Mucosa of rectum (tissue), 2 donors: ENCODE measurements around the gene TMX1.

Experiments
- H3K27ac ChIP-seq, 2 donors: one replicate each; pipeline ENCODE4 v1.7.0; 2013; ENCODE audit warnings: inconsistent platforms in 2 of 2, low read depth in 2 of 2, low read length in 2 of 2
- H3K27me3 ChIP-seq, 2 donors: one replicate each; pipeline ENCODE4 v1.7.0; 2013; ENCODE audit warnings: low read length in 2 of 2; ENCODE audit not compliant: control insufficient read depth in 2 of 2, insufficient read depth in 2 of 2
- H3K36me3 ChIP-seq, 2 donors: one replicate each; pipeline ENCODE4 v1.7.0; 2013; ENCODE audit warnings: low read length in 2 of 2; ENCODE audit not compliant: control insufficient read depth in 2 of 2, insufficient read depth in 2 of 2
- H3K4me1 ChIP-seq, 2 donors: one replicate each; pipeline ENCODE4 v1.7.0; 2013; ENCODE audit warnings: low read length in 2 of 2, mild to moderate bottlenecking in 1 of 2; ENCODE audit not compliant: control insufficient read depth in 2 of 2, insufficient read depth in 2 of 2
- H3K4me3 ChIP-seq, 2 donors: one replicate each; pipeline ENCODE4 v1.7.0; 2013; ENCODE audit warnings: low read length in 2 of 2
- H3K9ac ChIP-seq, 2 donors: one replicate each; pipeline ENCODE4 v1.7.0; 2013; ENCODE audit warnings: low read length in 2 of 2, low read depth in 1 of 2, mild to moderate bottlenecking in 1 of 2
- H3K9me3 ChIP-seq, 2 donors: one replicate each; pipeline ENCODE4 v1.7.0; 2013; ENCODE audit warnings: low read length in 2 of 2; ENCODE audit not compliant: control insufficient read depth in 2 of 2
- donor health status: healthy.
- donor health status: Normal muscosa, but diverticular disease.

The TMX1 gene

DNA sequence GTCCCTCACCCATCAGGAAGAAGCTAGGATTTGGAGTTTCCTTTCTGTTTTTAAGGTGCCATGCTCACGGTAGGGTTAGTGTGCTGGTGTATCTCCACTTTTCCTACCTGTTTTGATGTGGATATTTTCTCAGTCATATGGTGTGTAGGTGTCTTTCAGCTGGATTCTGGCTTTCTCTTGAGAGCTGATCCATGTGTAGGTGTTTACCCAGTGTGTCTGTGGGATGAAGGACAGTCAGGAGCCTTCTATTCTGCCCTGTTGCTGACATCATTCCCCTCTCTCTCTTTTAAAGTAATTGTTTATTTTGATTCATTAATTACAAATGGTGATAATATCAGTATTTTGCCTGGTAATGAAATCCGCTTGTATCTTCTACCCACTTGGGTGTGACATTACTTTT is 22.8 kb downstream of the TMX1 start:
- no peak overlapping the region for H3K4me3 ChIP-seq
- no peaks in the 10 kb centered on the region for H3K9me3 ChIP-seq
- no peak overlapping the region for H3K9ac ChIP-seq

DNA sequence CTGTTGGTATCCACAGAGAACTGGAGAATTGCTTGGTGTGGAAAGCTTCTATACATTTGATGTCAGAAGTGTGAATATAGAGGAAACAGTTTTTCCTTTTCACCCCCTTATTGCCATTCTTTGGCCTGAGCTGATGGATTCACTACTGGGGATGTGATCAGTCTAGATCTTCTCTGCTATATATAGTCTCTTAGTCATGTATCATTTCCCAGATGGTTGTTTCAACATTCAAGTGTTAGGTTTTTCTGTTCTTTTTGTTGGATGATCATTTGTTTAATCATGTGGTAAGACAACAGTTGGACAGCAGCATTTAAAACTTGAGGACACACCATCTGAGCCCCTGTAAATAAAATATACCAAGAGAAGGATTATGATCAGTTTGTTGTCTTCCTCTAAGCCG is 29.6 kb downstream of the TMX1 start:
- H3K4me1 ChIP-seq, result no peaks in the 10 kb centered on the region
- no peak overlapping the region for H3K9ac ChIP-seq
- no peak overlapping the region for H3K4me3 ChIP-seq
- no peak overlapping the region for H3K27ac ChIP-seq
- no peaks in the 10 kb centered on the region for H3K36me3 ChIP-seq
- H3K27me3 ChIP-seq, result no peaks in the 10 kb centered on the region
- no peaks in the 10 kb centered on the region for H3K9me3 ChIP-seq

More for the DNA sequence above, 22.8 kb downstream of the TMX1 start:
- no peaks in the 10 kb centered on the region for H3K27me3 ChIP-seq
- no peak overlapping the region for H3K27ac ChIP-seq
- H3K4me1 ChIP-seq, result no peaks in the 10 kb centered on the region
- H3K36me3 ChIP-seq, result peaks cover 0 to 6% of the 10 kb centered on the region in 2 donors

- Histone ChIP-seq H3K9me3 (no peaks in the 10 kb centered on the region), H3K27ac (no peak overlapping the region), H3K4me3 (no peak overlapping the region), H3K4me1 (no peaks in the 10 kb centered on the region), H3K36me3 (no peaks in the 10 kb centered on the region), H3K27me3 (no peaks in the 10 kb centered on the region), H3K9ac (no peak overlapping the region)
Measured at GRCh38 chr14:51276605-51277004, 36.6 kb downstream of the TMX1 start.

- Histone ChIP-seq H3K4me1 (no peaks in the 10 kb centered on the region), H3K27ac (no peak overlapping the region), H3K36me3 (no peaks in the 10 kb centered on the region), H3K9ac (no peak overlapping the region), H3K27me3 (no peaks in the 10 kb centered on the region), H3K9me3 (no peaks in the 10 kb centered on the region), H3K4me3 (no peak overlapping the region)
Measured at GRCh38 chr14:51277753-51278415, 37.8 kb downstream of the TMX1 start.

GRCh38 chr14:51282517-51282916 is 42.5 kb downstream of the TMX1 start:
- no peak overlapping the region for H3K4me3 ChIP-seq
- no peaks in the 10 kb centered on the region for H3K4me1 ChIP-seq
- H3K27me3 ChIP-seq, result no peaks in the 10 kb centered on the region
- H3K9me3 ChIP-seq, result no peaks in the 10 kb centered on the region
- no peak overlapping the region for H3K9ac ChIP-seq
- no peaks in the 10 kb centered on the region for H3K36me3 ChIP-seq
- no peak overlapping the region for H3K27ac ChIP-seq

DNA sequence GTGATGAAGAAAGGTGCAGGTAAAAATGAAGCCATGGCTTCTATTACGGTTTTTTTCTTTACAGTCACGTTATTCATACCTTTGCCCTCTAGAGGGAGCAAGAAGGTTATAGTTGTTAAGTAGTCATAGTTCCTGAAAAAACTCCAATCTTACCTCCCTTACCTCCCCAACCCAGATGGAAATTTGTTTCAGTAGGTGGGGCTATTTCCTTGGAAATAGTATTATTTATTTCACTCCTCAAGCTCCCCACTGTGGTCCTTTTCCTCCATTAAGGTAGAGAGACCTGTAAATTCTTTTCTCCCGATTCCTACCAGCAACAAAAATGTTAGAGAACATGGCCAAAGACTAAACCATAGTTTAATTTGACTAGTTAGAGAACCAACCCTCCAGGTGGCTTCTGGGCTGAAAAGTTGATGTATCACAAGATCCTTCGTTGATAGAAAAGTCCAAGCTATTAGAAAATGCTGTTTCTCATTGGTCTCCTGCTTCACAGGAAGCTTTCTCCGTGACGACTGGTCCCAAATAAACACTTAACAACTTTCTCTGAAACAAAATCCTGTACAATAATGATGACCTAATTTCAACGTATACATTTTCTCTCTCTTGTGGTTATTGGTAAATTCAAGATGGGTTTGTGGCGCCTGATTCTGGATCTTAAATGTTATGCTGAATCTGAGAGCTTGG is 43.5 kb downstream of the TMX1 start:
- Histone ChIP-seq H3K27ac (no peak overlapping the region), H3K9me3 (no peaks in the 10 kb centered on the region), H3K4me3 (no peak overlapping the region), H3K27me3 (no peaks in the 10 kb centered on the region), H3K4me1 (no peaks in the 10 kb centered on the region), H3K36me3 (no peaks in the 10 kb centered on the region), H3K9ac (no peak overlapping the region)

GRCh38 chr14:51284241-51284640 is 44.2 kb downstream of the TMX1 start:
- H3K27ac ChIP-seq, result no peak overlapping the region
- H3K9me3 ChIP-seq, result no peaks in the 10 kb centered on the region
- no peaks in the 10 kb centered on the region for H3K36me3 ChIP-seq
- no peaks in the 10 kb centered on the region for H3K4me1 ChIP-seq
- H3K9ac ChIP-seq, result no peak overlapping the region
- no peaks in the 10 kb centered on the region for H3K27me3 ChIP-seq
- H3K4me3 ChIP-seq, result no peak overlapping the region

DNA sequence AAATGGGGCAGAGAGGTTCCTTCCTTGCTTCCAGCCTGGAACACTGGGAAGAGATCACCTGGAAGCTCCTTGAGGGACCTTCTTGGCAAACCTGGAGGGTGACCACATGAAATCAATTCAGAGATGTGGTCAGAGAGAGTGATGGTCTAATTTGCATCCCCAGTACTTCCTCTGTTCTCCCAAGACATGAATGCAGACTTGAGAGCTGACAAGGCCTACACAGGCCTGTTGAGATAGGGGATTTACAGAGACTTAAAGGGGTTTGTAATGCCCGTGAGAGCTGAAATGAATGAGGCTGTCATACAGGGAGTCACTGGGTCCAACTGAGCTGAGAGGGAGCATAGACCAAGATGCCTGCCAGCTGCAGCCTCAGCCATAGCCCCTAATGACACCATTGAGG is 45.1 kb downstream of the TMX1 start:
- Histone ChIP-seq H3K36me3 (no peaks in the 10 kb centered on the region), H3K4me3 (no peak overlapping the region), H3K27ac (no peak overlapping the region), H3K27me3 (no peaks in the 10 kb centered on the region), H3K4me1 (no peaks in the 10 kb centered on the region), H3K9ac (no peak overlapping the region), H3K9me3 (no peaks in the 10 kb centered on the region)

- Histone ChIP-seq H3K4me3 (no peak overlapping the region), H3K9ac (no peak overlapping the region), H3K9me3 (no peaks in the 10 kb centered on the region), H3K4me1 (peaks cover 0 to 3% of the 10 kb centered on the region in 2 donors), H3K27me3 (no peaks in the 10 kb centered on the region), H3K36me3 (no peaks in the 10 kb centered on the region), H3K27ac (no peak overlapping the region)
Measured at GRCh38 chr14:51289169-51289568, 49.1 kb downstream of the TMX1 start.

- Histone ChIP-seq H3K36me3 (no peaks in the 10 kb centered on the region), H3K4me3 (no peak overlapping the region), H3K9me3 (no peaks in the 10 kb centered on the region), H3K9ac (no peak overlapping the region), H3K4me1 (peaks cover 0 to 3% of the 10 kb centered on the region in 2 donors), H3K27ac (no peak overlapping the region), H3K27me3 (no peaks in the 10 kb centered on the region)
Measured at GRCh38 chr14:51290132-51290531, 50.1 kb downstream of the TMX1 start.
